HG02763 (cell line): ENCODE data around the gene SUGCT.
"Not testable (repeated sequence)": the region's sequence is repeated elsewhere in the genome, so short reads cannot be mapped to it uniquely, and the experiment has no call there.

Experiments used
- ATAC-seq: cut with Tn5 transposase; IDR thresholded peaks from one replicate; pipeline ENCODE4 v1.9.1; 2021; ENCODE audit warnings: mild to moderate bottlenecking, moderate library complexity; ENCODE audit not compliant: unreplicated experiment

Gene SUGCT

DNA sequence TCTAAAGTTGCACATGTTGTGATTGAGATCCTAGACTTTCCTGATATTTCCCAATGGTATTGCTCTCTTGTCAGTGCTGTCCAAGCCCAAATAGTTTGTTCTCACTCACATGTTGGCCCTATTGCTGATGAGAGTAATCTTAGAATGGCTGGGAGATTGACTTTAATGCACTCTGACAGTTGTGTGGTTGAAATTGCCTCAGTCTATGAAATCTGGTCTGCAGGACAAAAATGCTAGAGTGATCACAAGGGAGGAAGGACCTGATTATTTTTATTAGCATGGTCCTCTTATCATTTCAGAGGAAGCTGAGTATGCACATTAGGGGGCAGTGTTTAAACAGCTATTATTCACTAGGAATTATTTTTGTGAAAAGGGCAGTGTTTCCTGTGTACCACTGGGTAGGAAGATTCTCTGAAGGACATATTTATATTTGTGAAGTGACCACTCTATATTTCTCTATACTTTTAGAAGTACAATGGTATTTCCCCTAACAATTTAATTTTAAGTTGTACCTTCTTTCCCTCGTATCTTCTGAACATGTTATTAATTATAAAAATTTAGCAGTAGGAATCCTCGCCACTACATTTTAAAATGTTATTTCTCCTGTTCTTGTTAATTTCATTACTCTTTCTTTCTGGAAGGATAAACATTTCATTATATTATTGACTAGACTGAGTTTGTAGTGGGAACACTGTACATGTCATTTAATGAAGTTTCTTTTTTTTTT is 64.4 kb downstream of the SUGCT start:
- ATAC-seq: no peak

DNA sequence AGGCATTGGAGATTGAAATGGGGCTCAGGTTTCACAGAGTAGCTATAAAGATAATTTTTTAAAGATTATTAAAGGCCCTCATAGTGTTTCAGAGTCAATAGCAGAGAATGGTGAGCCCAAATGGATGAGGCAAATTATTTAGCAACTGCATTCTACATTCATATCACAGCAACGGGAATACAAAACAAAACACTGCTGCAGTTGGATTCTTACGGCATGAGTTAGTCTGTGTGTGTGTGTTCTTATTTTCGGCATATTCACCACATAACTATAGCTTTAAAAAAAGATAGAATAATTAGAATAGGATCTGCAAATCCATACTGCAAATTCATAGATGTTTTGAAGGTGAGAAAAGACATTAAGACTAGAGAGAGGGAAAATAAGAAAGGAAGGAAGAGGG is 66.0 kb downstream of the SUGCT start:
- ATAC-seq: no peak

GRCh38 chr7:40202851-40203250 is 68.0 kb downstream of the SUGCT start:
- no peak for ATAC-seq

- no peak for ATAC-seq
Observed at GRCh38 chr7:40204581-40204980, 69.8 kb downstream of the SUGCT start.

- no peak for ATAC-seq
Observed at GRCh38 chr7:40205992-40206391, 71.2 kb downstream of the SUGCT start.

DNA sequence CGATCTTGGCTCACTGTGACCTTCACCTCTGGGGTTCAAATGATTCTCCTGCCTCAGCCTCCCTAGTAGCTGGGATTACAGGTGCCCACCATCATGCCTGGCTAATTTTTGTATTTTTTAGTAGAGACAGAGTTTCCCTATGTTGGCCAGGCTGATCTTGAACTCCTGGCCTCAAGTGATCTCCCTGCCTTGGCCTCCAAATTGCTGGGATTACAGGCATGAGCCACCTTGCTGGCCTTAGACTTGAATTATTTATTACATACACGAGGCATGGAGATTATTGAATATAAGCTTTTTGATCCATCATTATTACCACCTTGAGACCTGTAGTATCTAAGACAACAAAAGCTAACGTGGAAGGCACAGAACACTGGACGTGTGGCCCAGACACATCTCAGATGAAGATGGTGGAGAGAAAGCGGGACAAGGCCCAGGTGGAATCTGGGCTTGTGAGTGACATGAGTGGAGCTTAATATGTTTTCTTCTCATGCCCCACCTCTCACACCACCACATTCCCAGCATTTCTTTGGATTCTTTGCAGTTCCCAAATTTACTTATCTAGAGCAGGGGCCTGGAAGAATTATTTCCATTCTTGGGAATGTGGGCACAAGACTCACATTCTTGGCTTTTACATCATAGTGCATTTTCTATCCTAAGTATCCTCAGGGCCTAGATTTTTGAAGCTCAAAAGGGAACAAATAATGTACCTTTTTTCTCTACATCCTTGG is 76.6 kb downstream of the SUGCT start:
- ATAC-seq: no peak

DNA sequence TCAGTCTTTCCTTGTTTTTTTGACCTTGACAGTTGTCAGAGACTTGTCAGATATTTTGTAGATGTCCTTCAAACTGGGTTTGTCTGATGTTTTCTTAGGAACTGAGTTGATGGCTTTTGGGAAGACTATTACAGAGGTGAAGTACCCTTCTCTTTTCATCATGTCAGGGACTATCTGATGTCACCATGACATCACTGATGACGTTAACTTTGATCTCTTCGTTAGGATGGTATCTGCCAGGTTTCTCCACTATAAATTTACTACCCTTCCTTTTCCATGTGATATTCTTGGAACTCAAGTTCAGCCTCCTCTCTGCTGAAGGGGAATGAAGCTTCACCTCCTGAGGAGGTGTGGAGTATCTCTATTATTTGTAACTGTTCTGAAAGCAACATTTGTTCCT is 78.5 kb downstream of the SUGCT start:
- ATAC-seq: no peak

GRCh38 chr7:40213856-40214255 is 79.1 kb downstream of the SUGCT start:
- no peak for ATAC-seq

- ATAC-seq: not testable (repeated sequence)
Observed at GRCh38 chr7:40218612-40219011, 83.8 kb downstream of the SUGCT start.

DNA sequence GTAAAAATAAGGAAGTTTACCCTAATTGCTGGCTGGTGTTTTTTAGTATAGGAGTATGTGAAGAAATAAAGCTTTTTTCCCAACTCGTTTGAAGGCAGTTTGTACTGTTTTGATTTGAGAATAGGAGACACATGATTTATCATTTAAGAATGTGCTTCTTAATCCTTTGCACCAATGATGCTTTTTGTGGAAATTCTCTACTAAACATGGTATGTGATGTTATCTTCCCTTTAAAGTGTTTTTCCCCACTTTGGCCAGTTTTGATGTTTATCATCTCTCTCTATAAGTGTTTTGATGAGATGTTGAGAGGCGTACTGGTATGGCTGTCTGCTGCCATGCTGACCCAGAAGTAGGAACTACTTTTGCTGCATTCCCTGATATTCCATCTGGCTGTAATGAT is 85.1 kb downstream of the SUGCT start:
- no peak for ATAC-seq

- ATAC-seq: no peak
Observed at GRCh38 chr7:40220421-40220911, 85.7 kb downstream of the SUGCT start.

GRCh38 chr7:40221836-40222235 is 87.0 kb downstream of the SUGCT start:
- ATAC-seq: no peak

GRCh38 chr7:40223451-40224127 is 88.8 kb downstream of the SUGCT start:
- ATAC-seq: no peak

GRCh38 chr7:40230101-40230500 is 95.3 kb downstream of the SUGCT start:
- no peak for ATAC-seq

DNA sequence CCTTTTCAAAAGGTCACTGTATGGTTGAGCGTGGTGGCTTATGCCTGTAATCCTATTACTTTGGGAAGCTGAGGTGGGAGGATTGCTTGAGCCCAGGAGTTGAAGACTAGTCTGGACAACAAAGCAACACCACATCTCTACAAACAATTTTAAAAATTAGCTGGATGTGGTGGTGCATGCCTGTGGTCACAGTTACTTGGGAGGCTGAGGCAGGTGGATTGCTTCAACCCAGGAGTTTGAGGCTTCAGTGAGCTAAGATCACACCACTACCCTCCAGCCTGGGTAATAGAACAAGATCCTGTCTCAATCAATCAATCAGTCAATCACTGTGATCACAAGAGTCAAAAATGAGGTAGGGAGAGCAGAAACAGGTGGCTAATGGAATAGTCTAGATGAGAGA is 97.0 kb downstream of the SUGCT start:
- ATAC-seq: no peak

- no peak for ATAC-seq
Observed at GRCh38 chr7:40232242-40232893, 97.6 kb downstream of the SUGCT start.

DNA sequence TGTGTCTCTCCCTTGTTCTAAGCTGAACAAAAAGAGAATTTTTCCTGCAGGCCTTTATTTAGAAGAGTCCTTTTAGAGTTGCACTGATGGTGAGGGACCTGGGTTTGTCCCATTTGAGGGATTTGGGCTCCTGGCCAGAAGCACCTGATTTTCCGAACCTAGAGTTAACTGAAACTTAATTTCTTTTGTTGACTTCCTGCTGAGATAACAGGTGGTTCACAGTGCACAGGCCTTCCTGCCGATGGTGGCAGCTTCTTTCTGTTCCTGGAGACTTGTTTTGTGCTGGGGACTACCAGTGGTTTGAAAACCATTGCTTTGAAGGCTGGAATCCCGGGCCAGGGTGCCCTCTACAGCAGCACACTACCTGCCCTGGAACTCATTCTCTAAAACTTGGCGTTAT is 99.2 kb downstream of the SUGCT start:
- ATAC-seq: no peak

DNA sequence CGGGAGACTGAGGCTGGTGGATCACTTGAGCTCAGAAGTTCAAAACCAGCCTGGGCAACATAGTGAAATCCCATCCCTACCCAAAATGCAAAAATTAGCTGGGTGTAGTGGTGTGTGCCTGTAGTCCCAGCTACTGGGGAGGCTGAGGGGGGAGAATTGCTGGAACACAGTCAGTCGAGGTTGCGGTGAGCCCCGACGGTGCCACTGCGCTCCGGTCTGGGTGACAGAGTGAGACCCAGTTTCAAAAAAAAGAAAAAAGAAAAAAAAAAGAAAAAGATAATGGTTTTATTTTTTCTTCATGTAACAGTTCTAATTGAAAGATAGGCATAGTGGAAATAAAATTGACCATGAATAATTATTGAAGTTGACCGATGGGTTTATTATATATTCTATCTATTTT is 99.9 kb downstream of the SUGCT start:
- no peak for ATAC-seq

DNA sequence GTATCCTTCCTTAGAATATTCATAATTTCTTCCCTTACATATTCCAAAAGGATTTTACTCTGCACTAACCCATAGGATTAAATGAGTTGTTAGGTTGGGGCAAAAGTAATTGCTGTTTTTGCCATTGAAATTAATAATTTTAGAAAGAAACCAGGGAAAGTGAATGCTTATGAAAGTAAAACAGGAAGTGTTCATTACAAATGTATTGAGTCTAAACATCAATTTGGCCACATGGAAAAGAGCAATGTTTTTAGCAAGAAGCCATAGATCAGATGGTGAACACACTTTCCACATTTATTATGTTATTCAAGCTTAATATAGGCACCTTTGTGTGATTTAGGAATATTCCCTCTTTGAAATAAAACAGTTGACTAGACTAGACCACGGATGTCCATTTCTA is 102.9 kb downstream of the SUGCT start:
- ATAC-seq: no peak

- no peak for ATAC-seq
Observed at GRCh38 chr7:40239755-40240303, 105.0 kb downstream of the SUGCT start.

- no peak for ATAC-seq
Observed at GRCh38 chr7:40243076-40243475, 108.3 kb downstream of the SUGCT start.
